ENCODE results near the gene ZNF558. TPM values are rescaled to one million over a fixed set of nuclear protein-coding genes. Genes with fewer than 3 reads are reported as not detected.

Gene ZNF558
- total RNA-seq, 2 experiments from 2014 or later, result 16.0 to 26.3 TPM

Other genes with a start within 250 kb of the ZNF558 start
- gene ADAMTS10, start 221.6 kb downstream of the ZNF558 start, total RNA-seq, result 1 to 10 TPM; 1.2 to 3.3 TPM
- gene NFILZ, start 201.7 kb downstream of the ZNF558 start, total RNA-seq, result not detected
- not detected for gene ACTL9, start 133.5 kb downstream of the ZNF558 start, total RNA-seq
- not detected for gene OR2Z1, start 110.7 kb downstream of the ZNF558 start, total RNA-seq
- gene MBD3L1, start 73 bp upstream of the ZNF558 start, total RNA-seq, result not detected
- under 1 TPM; 0.02 to 0.12 TPM for gene MUC16, start 178.1 kb upstream of the ZNF558 start, total RNA-seq

Data from activated CD8-positive, alpha-beta memory T cell treated with anti-CD3 and anti-CD28 coated beads, Interleukin-2, amount 10 ng/mL, durations not matched to agents 7 days and 5 days (primary cell).